IMR-90 (cell line): ENCODE data around the gene ACSS3. TPM values are rescaled to one million over a fixed set of nuclear protein-coding genes. Genes with fewer than 3 reads are reported as not detected.

Experiments used
- ATAC-seq: fragments of 200-7000 bp; cut with Tn5 transposase; 2 replicates; pipeline ENCODE4 v1.9.1; 2020; ENCODE audit warnings: low read depth, mild to moderate bottlenecking, moderate library complexity
- BruUV-seq: library from RNA; stranded (reverse); fragments of 400-500 nt; replicated peaks from 2 replicates; lab custom pipeline; 2021; lab: Mats Ljungman, UMichigan
- CTCF ChIA-PET: fragments of 300-600 bp; formaldehyde crosslinking; extraction: SDS; loops from one replicate; lab custom pipeline; 2021; ENCODE audit warnings: antibody characterized with exemption; lab: Yijun Ruan, JAX
- POLR2A ChIA-PET: fragments of 300-600 bp; sonication (Branson Sonifier 250); formaldehyde crosslinking; loops from one replicate; lab custom pipeline; 2022; ENCODE audit warnings: antibody characterized with exemption; ENCODE audit not compliant: unreplicated experiment; lab: Charles Lee
- DNase-seq: peaks from one replicate; pipeline ENCODE4 v3.0.0; 2013
- H2AFZ ChIP-seq: replicated peaks from 2 replicates; pipeline ENCODE3; 2013; ENCODE audit warnings: low read length, mild to moderate bottlenecking; ENCODE audit not compliant: poor library complexity
- H2AK5ac ChIP-seq: 2 replicates; pipeline ENCODE4 v1.6.1; 2013; ENCODE audit warnings: low read depth, low read length, inconsistent platforms
- H2AK9ac ChIP-seq: replicated peaks from 2 replicates; pipeline ENCODE3; 2013; ENCODE audit warnings: mild to moderate bottlenecking, low read depth, low read length, moderate library complexity; ENCODE audit not compliant: poor library complexity
- H2BK120ac ChIP-seq: 2 replicates; pipeline ENCODE4 v1.6.1; 2013; ENCODE audit warnings: low read depth, low read length, inconsistent platforms
- H2BK15ac ChIP-seq: 3 replicates; pipeline ENCODE4 v1.6.1; 2013; ENCODE audit warnings: low read depth, low read length, inconsistent platforms
- H2BK20ac ChIP-seq: 2 replicates; pipeline ENCODE4 v1.6.1; 2013; ENCODE audit warnings: low read depth, mild to moderate bottlenecking, inconsistent platforms, low read length, moderate library complexity
- H2BK5ac ChIP-seq: 2 replicates; pipeline ENCODE4 v1.6.1; 2013; ENCODE audit warnings: mild to moderate bottlenecking, low read depth, low read length, inconsistent platforms; ENCODE audit not compliant: poor library complexity, severe bottlenecking
- H3K14ac ChIP-seq: replicated peaks from 2 replicates; pipeline ENCODE4 v1.6.1; 2013; ENCODE audit warnings: low read depth, low read length, inconsistent platforms
- H3K18ac ChIP-seq: 2 replicates; pipeline ENCODE4 v1.6.1; 2013; ENCODE audit warnings: low read depth, low read length, control low read depth
- H3K23ac ChIP-seq: 2 replicates; pipeline ENCODE4 v1.6.1; 2013; ENCODE audit warnings: low read depth, low read length, inconsistent platforms
- H3K27ac ChIP-seq: 2 replicates; pipeline ENCODE4 v1.5.1; 2013; ENCODE audit warnings: mild to moderate bottlenecking, control low read depth, low read length; ENCODE audit not compliant: insufficient read depth
- H3K27me3 ChIP-seq: 2 replicates; pipeline ENCODE4 v1.6.1; 2013; ENCODE audit warnings: low read length; ENCODE audit not compliant: control insufficient read depth, insufficient read depth
- H3K36me3 ChIP-seq: 2 replicates; pipeline ENCODE4 v1.6.1; 2013; ENCODE audit warnings: low read length, mixed read lengths; ENCODE audit not compliant: control insufficient read depth, insufficient read depth
- H3K4ac ChIP-seq: 2 replicates; pipeline ENCODE4 v1.6.1; 2013; ENCODE audit warnings: low read depth, low read length, inconsistent platforms
- H3K4me1 ChIP-seq: 2 replicates; pipeline ENCODE4 v1.6.1; 2013; ENCODE audit warnings: low read length, mixed read lengths; ENCODE audit not compliant: control insufficient read depth, insufficient read depth
- H3K4me2 ChIP-seq: 2 replicates; pipeline ENCODE4 v1.6.1; 2013; ENCODE audit warnings: low read depth, mild to moderate bottlenecking, control low read depth, low read length, moderate library complexity
- H3K4me3 ChIP-seq: 2 replicates; pipeline ENCODE4 v1.5.1; 2013; ENCODE audit warnings: low read depth, mild to moderate bottlenecking, control low read depth, low read length, moderate library complexity; ENCODE audit not compliant: insufficient read depth
- H3K56ac ChIP-seq: 2 replicates; pipeline ENCODE4 v1.6.1; 2013; ENCODE audit warnings: low read length, inconsistent platforms; ENCODE audit not compliant: insufficient read depth; ENCODE audit errors: extremely low read depth
- H3K79me1 ChIP-seq, 2 experiments: 2 replicates each; pipeline ENCODE4 v1.6.1; 2013; ENCODE audit warnings: low read length in 2 of 2, inconsistent platforms in 1 of 2, low read depth in 1 of 2
- H3K9ac ChIP-seq: 2 replicates; pipeline ENCODE4 v1.6.1; 2013; ENCODE audit warnings: low read depth, low read length, control low read depth
- H3K9me1 ChIP-seq: 2 replicates; pipeline ENCODE4 v1.6.1; 2013; ENCODE audit warnings: low read length, inconsistent platforms; ENCODE audit not compliant: insufficient read depth
- H3K9me3 ChIP-seq: 2 replicates; pipeline ENCODE4 v1.6.1; 2013; ENCODE audit warnings: low read length; ENCODE audit not compliant: control insufficient read depth, insufficient read depth
- H4K20me1 ChIP-seq: 2 replicates; pipeline ENCODE4 v1.6.1; 2013; ENCODE audit warnings: low read length, inconsistent platforms; ENCODE audit not compliant: insufficient read depth
- H4K5ac ChIP-seq: 2 replicates; pipeline ENCODE4 v1.6.1; 2013; ENCODE audit warnings: mild to moderate bottlenecking, low read depth, low read length, control low read depth
- H4K8ac ChIP-seq, 2 experiments: 2 replicates each; pipeline ENCODE4 v1.6.1; 2013; ENCODE audit warnings: low read depth in 2 of 2, low read length in 2 of 2, control low read depth in 1 of 2, inconsistent platforms in 1 of 2
- H4K91ac ChIP-seq: 2 replicates; pipeline ENCODE4 v1.6.1; 2013; ENCODE audit warnings: low read depth, low read length, inconsistent platforms; ENCODE audit not compliant: insufficient read depth
- CEBPB ChIP-seq: IDR thresholded peaks from 2 replicates; pipeline ENCODE4 v1.6.1; 2012; ENCODE audit warnings: low read depth, low read length, improper control_type of control experiment
- CHD1 ChIP-seq: IDR thresholded peaks from 2 replicates; pipeline ENCODE4 v1.6.1; 2012; ENCODE audit warnings: low read depth, low read length, improper control_type of control experiment
- CTCF ChIP-seq: conservative IDR thresholded peaks from 2 replicates; pipeline ENCODE4 v1.5.1; 2012; ENCODE audit warnings: mild to moderate bottlenecking, low read depth, low read length, improper control_type of control experiment
- ELK1 ChIP-seq: fragments of 150-350 bp; IDR thresholded peaks from 2 replicates; pipeline ENCODE4 v1.6.1; 2016; ENCODE audit warnings: low read depth, mild to moderate bottlenecking, low read length, moderate library complexity, borderline replicate concordance
- FOS ChIP-seq: fragments of 150-350 bp; IDR thresholded peaks from 2 replicates; pipeline ENCODE4 v1.6.1; 2016; ENCODE audit warnings: low read depth, low read length
- MAFK ChIP-seq: IDR thresholded peaks from 2 replicates; pipeline ENCODE4 v1.6.1; 2012; ENCODE audit warnings: low read depth, low read length, improper control_type of control experiment
- MAZ ChIP-seq: IDR thresholded peaks from 2 replicates; pipeline ENCODE4 v1.6.1; 2012; ENCODE audit warnings: low read depth, mild to moderate bottlenecking, low read length, improper control_type of control experiment, moderate library complexity, borderline replicate concordance
- MXI1 ChIP-seq: IDR thresholded peaks from 2 replicates; pipeline ENCODE4 v1.6.1; 2012; ENCODE audit warnings: low read depth, mild to moderate bottlenecking, low read length, moderate library complexity, borderline replicate concordance
- NFE2L2 ChIP-seq: fragments of 150-350 bp; IDR thresholded peaks from 2 replicates; pipeline ENCODE4 v1.6.1; 2016; ENCODE audit warnings: low read depth, mild to moderate bottlenecking, low read length
- POLR2A ChIP-seq: IDR thresholded peaks from 2 replicates; pipeline ENCODE4 v1.6.1; 2012; ENCODE audit warnings: mild to moderate bottlenecking, low read depth, low read length
- RAD21 ChIP-seq: IDR thresholded peaks from 2 replicates; pipeline ENCODE4 v1.6.1; 2012; ENCODE audit warnings: low read length, improper control_type of control experiment
- RCOR1 ChIP-seq: IDR thresholded peaks from 2 replicates; pipeline ENCODE4 v1.6.1; 2012; ENCODE audit warnings: mild to moderate bottlenecking, low read length, improper control_type of control experiment; ENCODE audit not compliant: insufficient replicate concordance
- RFX5 ChIP-seq: IDR thresholded peaks from 2 replicates; pipeline ENCODE4 v1.8.0; 2012; ENCODE audit warnings: low read depth, mild to moderate bottlenecking, low read length, moderate library complexity
- SMC3 ChIP-seq: fragments of 150-350 bp; IDR thresholded peaks from 2 replicates; pipeline ENCODE4 v1.6.1; 2016; ENCODE audit warnings: low read depth, mild to moderate bottlenecking, antibody characterized with exemption, low read length, moderate library complexity
- WGBS, 2 experiments: methylation state at CpG; one replicate each; pipeline versions ENCODE4 v1.1.5 to v1.1.7; 2013; ENCODE audit warnings: missing lambda C conversion rate in 2 of 2; ENCODE audit not compliant: insufficient read length in 1 of 2; ENCODE audit errors: extremely low coverage in 2 of 2; 5-methylcytosine and 5-hydroxymethylcytosine counted together
- dilution Hi-C: fragments of 300-500 bp; cut with HindIII; formaldehyde crosslinking; loops from one replicate; pipeline ENCODE4 v1.14.3; 2018; ENCODE audit warnings: low sequenced_read_pairs; ENCODE audit not compliant: unreplicated experiment
- in situ Hi-C: fragments of 300-500 bp; cut with MboI; formaldehyde crosslinking; loops from 3 replicates; pipeline ENCODE4 v1.14.3; 2019; ENCODE audit warnings: low sequenced_read_pairs, inconsistent platforms, mixed read lengths
- intact Hi-C: fragments of 100-400 bp; cut with micrococcal nuclease; formaldehyde crosslinking; loops from 2 replicates; pipeline ENCODE4 v1.10.0; 2022
- polyA plus RNA-seq, 3 experiments: library from polyadenylated mRNA; depleted of rRNA; stranded (reverse); fragments of >200 nt; gene quantifications; 2 replicates each; pipeline ENCODE4 v1.2.3, GENCODE V29; 2012; ENCODE audit warnings: low replicate concordance in 1 of 3
- total RNA-seq: library from RNA; depleted of rRNA; stranded (reverse); fragments of >200 nt; gene quantifications from 2 replicates; pipeline ENCODE4 v1.2.3, GENCODE V29; 2012

ACSS3 gene
- total and polyA plus RNA-seq, 2 of the 4 experiments (the other 2 are of a cell fraction), result 0.84 to 2.0 TPM

- no peak overlapping the region for H4K5ac ChIP-seq
- no CpG with 5 or more reads among the region's 2 CpGs for WGBS, 2 experiments
- H3K18ac ChIP-seq, result no peak overlapping the region
- H2BK20ac ChIP-seq, result no peak overlapping the region
- H3K4ac ChIP-seq, result no peak overlapping the region
- H4K8ac ChIP-seq, result no peak overlapping the region
- H4K91ac ChIP-seq, result no peak overlapping the region
- no peaks in the 10 kb centered on the region; the same call in 1 of the 2 replicates for H3K9me1 ChIP-seq
- no peak overlapping the region for H2AFZ ChIP-seq
- H3K27ac ChIP-seq, result no peak overlapping the region
- H3K79me1 ChIP-seq, result no peaks in the 10 kb centered on the region
- H2BK5ac ChIP-seq, result no peak overlapping the region
- H3K4me3 ChIP-seq, result no peak overlapping the region
- POLR2A ChIA-PET, result no interaction called here
- no peak overlapping the region for H2BK120ac ChIP-seq
- no peaks in the 10 kb centered on the region for H3K27me3 ChIP-seq
- no peak overlapping the region for H3K9ac ChIP-seq
- CTCF ChIA-PET, result interaction anchor here (1.1 kb wide), 1 partner anchor 8 kb away, joined by 5 read pairs; no protein-coding TSS in a partner anchor
- dilution Hi-C loops, result no loop called here
- H2AK5ac ChIP-seq, result no peak overlapping the region
- no peak overlapping the region for H2AK9ac ChIP-seq
- no peaks in the 10 kb centered on the region for H3K36me3 ChIP-seq
- H4K20me1 ChIP-seq, result no peaks in the 10 kb centered on the region
- H3K56ac ChIP-seq, result no peak overlapping the region
- no peak for TF ChIP-seq POLR2A
- no peak for TF ChIP-seq MAFK
- TF ChIP-seq FOS, result no peak
- TF ChIP-seq CTCF, result no peak
- TF ChIP-seq CEBPB, result no peak
- no peak for TF ChIP-seq MAZ
- no peak for TF ChIP-seq CHD1
- TF ChIP-seq NFE2L2, result no peak
- TF ChIP-seq SMC3, result no peak
- TF ChIP-seq ELK1, result no peak
- TF ChIP-seq RFX5, result no peak
- no peak for TF ChIP-seq RAD21
- no peak for TF ChIP-seq RCOR1
- TF ChIP-seq MXI1, result no peak
- no peak overlapping the region for H3K4me2 ChIP-seq
- DNase-seq (no peak), ATAC-seq (no peak)
- no peaks in the 10 kb centered on the region for H3K9me3 ChIP-seq
- H3K4me1 ChIP-seq, result no peaks in the 10 kb centered on the region
- H3K14ac ChIP-seq, result no peak overlapping the region
- BruUV-seq, result no TSS peak
- no peak overlapping the region for H2BK15ac ChIP-seq
- H3K23ac ChIP-seq, result no peak overlapping the region
- intact Hi-C loops, result no loop called here
- in situ Hi-C loops, result no loop called here
These were observed 43.1 kb downstream of the ACSS3 start for GRCh38 chr12:81120961-81121360.
